Measurements from ENCODE around the gene PPP6C.
"Not testable (repeated sequence)": the region's sequence is repeated elsewhere in the genome, so short reads cannot be mapped to it uniquely, and the experiment has no call there.

Gene PPP6C

DNA sequence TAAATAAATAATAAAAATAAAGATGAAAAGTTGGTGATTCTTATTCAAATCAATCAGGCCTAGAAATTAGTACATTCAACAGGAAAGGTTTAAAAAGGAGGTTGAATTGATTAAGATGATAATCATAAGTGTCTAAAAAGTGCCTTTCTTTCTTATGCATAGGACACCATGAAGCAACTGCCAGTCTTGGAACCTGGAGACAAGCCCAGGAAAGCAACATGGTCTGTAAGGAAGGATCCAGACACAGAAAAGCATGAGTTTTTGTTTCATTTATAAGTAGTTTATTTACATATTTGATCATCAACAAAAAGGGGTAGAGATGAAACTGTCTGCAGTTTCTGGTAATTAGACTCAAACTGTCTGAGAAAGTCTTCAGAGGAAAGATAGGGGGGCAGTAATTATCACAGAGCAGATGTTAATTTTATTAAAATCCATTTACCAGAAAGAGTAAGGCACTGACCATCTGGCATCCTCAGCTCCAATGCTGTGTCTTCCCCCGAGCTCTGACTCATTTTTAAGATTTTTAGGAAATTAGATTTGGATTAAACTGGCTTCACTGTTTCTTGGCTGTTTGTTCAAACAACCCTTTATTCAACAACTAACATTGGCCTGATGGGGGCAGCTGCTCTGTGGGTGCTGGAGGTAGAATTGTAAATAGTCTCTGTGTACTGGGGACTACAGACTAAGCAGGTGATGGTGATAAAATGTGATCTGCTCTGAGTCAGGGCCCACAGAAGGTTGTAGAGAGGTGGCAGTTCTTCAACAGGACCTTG is 13.4 kb upstream of the PPP6C start:
- Histone ChIP-seq H3K27me3 (replicated peaks) (no peaks in the 10 kb centered on the region), H3K4me3 (ENCODE audit: low read depth, low read length) (no peak overlapping the region), H3K36me3 (replicated peaks) (peaks cover 38% of the 10 kb centered on the region), H3K27ac (no peak overlapping the region)
- no peak for DNase-seq
- in situ Hi-C loops (cut with HindIII; ENCODE audit: low pct_ligation_motif_present, low sequenced_read_pairs): no loop called here
- TF ChIP-seq, protein P1, sequence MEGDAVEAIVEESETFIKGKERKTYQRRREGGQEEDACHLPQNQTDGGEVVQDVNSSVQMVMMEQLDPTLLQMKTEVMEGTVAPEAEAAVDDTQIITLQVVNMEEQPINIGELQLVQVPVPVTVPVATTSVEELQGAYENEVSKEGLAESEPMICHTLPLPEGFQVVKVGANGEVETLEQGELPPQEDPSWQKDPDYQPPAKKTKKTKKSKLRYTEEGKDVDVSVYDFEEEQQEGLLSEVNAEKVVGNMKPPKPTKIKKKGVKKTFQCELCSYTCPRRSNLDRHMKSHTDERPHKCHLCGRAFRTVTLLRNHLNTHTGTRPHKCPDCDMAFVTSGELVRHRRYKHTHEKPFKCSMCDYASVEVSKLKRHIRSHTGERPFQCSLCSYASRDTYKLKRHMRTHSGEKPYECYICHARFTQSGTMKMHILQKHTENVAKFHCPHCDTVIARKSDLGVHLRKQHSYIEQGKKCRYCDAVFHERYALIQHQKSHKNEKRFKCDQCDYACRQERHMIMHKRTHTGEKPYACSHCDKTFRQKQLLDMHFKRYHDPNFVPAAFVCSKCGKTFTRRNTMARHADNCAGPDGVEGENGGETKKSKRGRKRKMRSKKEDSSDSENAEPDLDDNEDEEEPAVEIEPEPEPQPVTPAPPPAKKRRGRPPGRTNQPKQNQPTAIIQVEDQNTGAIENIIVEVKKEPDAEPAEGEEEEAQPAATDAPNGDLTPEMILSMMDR (IDR thresholded peaks at IDR 0.05; ENCODE audit: low read depth, low read length, missing control alignments): no peak

DNA sequence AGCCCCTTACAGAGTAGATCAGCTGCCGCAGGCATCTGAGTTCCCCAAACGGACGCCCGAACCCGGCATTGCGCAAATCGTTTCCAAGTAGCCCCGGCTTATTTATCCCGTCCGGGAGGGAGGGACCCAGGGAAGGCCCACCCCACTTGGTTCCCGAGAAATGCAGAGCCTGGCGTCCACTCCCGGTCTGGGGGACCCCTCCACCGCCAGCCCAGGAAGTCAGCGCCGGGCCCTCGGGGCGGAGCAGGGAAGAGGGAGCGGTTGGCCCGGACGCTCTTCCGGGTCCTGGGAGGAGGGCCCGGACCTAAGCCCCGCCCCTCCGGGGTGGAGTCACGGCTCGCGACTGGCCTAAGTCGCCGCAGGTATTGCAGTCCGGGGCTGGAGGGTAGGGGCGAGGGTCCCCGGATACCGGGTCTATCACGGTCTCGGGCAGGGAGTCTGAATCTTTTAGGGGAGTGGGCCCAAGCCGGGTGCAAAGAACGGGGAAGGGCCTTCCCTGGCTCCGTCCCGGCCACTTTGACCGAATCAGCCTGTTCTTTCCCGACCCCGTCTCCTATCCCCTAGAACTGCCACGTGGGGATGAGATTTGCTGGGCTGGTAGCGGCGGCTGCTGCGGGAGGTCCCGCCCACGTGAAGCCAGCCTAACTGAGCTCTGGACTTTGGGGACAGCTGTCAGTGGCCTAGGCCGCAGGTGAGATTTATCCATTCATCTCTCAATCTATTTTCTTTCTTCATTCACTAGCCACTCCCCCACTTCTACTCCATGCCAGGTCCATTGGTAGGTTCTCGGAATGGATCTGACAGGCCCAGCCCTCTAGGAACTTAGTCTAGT is 10.8 kb upstream of the PPP6C start, which contains the start of gene RABEPK:
TSS of gene RABEPK (plus strand) at position 327 of the 832 bp plus-strand sequence. CDS start 2,472 bp downstream, outside the sequence.
- no peaks in the 10 kb centered on the region for H3K27me3 ChIP-seq (replicated peaks)
- in situ Hi-C loops (cut with HindIII; ENCODE audit: low pct_ligation_motif_present, low sequenced_read_pairs): no loop called here
- peak; percentile 88 for DNase-seq
- H3K4me3 ChIP-seq (ENCODE audit: low read depth, low read length): peak within 1 kb of the TSS; percentile 86
- TF ChIP-seq, protein P1 (IDR thresholded peaks at IDR 0.05; ENCODE audit: low read depth, low read length, missing control alignments): no peak
- peak within 1 kb of the TSS; percentile 84 for H3K27ac ChIP-seq
- H3K36me3 ChIP-seq (replicated peaks): peaks cover 14% of the 10 kb centered on the region

DNA sequence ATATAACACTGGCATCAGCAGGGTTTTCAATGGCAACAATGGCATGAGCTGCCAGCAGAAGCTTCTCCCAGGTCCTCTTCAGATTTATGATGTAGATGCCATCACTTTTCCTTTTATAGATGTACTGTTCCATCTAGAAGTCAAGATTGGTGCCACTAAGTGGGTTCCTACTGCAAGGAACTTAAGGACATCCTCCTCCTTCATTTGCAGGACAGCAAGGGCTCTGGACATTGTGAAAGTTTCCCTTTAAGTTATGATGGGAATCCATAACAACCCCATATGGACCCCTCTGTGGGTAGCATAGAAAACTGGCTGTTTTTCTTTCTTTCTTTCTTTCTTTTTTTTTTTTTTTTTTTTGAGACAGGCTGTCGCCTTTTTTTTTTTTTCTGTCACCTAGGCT is 6.0 kb upstream of the PPP6C start:
- H3K36me3 ChIP-seq (replicated peaks); H3K27me3 ChIP-seq (replicated peaks); DNase-seq; in situ Hi-C loops (cut with HindIII; ENCODE audit: low pct_ligation_motif_present, low sequenced_read_pairs); H3K4me3 ChIP-seq (ENCODE audit: low read depth, low read length); H3K27ac ChIP-seq: not testable (repeated sequence)

DNA sequence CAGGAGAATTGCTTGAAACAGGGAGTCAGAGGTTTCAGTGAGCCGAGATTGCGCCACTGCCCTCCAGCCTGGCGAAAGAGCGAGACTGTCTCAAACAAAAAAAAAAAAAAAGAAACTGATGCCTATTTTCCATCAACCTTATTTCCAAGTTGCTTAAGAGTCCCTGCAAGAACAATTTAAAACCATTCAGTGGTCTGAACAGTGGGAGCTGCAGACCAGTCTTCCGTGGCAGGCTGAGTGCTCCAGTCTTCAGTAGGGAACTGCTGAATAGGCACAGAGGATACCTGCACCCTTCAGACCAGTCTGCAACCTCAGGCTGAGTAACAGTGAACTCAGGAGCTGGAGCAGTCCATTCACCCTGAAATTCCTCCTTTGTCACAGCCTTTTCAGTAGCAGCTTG is 4.9 kb upstream of the PPP6C start:
- H3K4me3 ChIP-seq (ENCODE audit: low read depth, low read length); DNase-seq; H3K27me3 ChIP-seq (replicated peaks); H3K36me3 ChIP-seq (replicated peaks); in situ Hi-C loops (cut with HindIII; ENCODE audit: low pct_ligation_motif_present, low sequenced_read_pairs); H3K27ac ChIP-seq: not testable (repeated sequence)

DNA sequence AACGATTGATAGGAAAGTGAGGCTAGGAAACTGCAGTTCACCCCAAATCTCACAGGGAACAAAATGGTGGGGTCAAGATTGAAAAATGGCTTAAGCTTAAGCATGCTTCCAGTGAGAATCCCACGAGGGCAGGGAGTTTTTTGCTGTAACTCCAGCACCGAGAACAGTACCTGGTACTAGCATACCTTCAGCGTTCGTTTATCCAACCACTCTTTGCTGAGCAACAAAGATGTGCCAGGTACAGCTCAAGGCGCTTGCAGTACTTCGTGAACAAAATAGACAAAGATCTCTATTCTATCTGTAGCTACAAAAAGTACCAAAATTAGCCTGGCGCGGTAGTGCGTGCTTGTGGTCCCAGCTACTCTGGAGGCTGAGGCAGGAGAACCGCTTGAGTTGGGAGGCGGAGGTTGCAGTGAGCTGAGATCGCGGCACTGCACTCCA is 778 bp upstream of the PPP6C start:
- in situ Hi-C loops (cut with HindIII; ENCODE audit: low pct_ligation_motif_present, low sequenced_read_pairs): no loop called here
- Histone ChIP-seq H3K4me3 (ENCODE audit: low read depth, low read length) (peak overlapping the region; percentile 99), H3K27me3 (replicated peaks) (no peaks in the 10 kb centered on the region), H3K36me3 (replicated peaks) (no peaks in the 10 kb centered on the region), H3K27ac (peak overlapping the region; percentile 84)
- TF ChIP-seq, protein P1 (IDR thresholded peaks at IDR 0.05; ENCODE audit: low read depth, low read length, missing control alignments): no peak
- DNase-seq: no peak

DNA sequence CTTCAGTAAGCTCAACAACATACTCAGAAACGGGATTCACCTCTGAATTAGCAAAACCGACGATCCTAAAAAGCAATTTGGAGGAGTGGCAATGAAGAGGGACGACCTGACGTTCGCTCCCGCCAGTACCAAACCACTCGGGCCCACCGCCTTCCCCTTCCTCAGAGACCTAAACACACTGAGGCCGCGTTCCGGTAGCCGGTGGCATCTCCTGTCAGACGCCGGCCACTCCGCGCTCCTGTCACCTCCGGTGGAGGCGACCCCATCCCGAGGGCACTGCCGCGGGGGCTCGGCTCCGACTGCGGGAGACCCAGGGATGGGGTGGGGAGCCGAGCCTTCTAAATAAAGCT is 617 bp downstream of the PPP6C start:
- in situ Hi-C loops (cut with HindIII; ENCODE audit: low pct_ligation_motif_present, low sequenced_read_pairs): no loop called here
- peak overlapping the region; percentile 99 for H3K4me3 ChIP-seq (ENCODE audit: low read depth, low read length)

More for the DNA sequence above, 617 bp downstream of the PPP6C start:
- no peaks in the 10 kb centered on the region for H3K27me3 ChIP-seq (replicated peaks)
- H3K27ac ChIP-seq: peak overlapping the region; percentile 84
- H3K36me3 ChIP-seq (replicated peaks): no peaks in the 10 kb centered on the region
- TF ChIP-seq, protein P1 (IDR thresholded peaks at IDR 0.05; ENCODE audit: low read depth, low read length, missing control alignments): no peak
- no peak for DNase-seq
